ENCODE data around the gene CCR5AS.

GRCh38 chr3:46369151-46369550 lies 37.7 kb downstream of the CCR5AS start:
- TF ChIP-seq YY1 (IDR thresholded peaks at IDR 0.05; ENCODE audit: insufficient read depth, insufficient read length) (no peak), SUZ12 (IDR thresholded peaks at IDR 0.05; ENCODE audit: extremely low read depth, insufficient read depth, insufficient read length) (no peak), ZNF274 (IDR thresholded peaks at IDR 0.05; ENCODE audit: low read depth, low read length) (no peak)
